ENCODE data around the gene TST. TPM values are rescaled to one million over a fixed set of nuclear protein-coding genes. Genes with fewer than 3 reads are reported as not detected.
"Not testable (repeated sequence)": the region's sequence is repeated elsewhere in the genome, so short reads cannot be mapped to it uniquely, and the experiment has no call there.

TST gene
- total and polyA plus RNA-seq, 5 donors from 2014 or later, result 1.4 to 3.3 (median 1.8) TPM; not detected in 1

DNA sequence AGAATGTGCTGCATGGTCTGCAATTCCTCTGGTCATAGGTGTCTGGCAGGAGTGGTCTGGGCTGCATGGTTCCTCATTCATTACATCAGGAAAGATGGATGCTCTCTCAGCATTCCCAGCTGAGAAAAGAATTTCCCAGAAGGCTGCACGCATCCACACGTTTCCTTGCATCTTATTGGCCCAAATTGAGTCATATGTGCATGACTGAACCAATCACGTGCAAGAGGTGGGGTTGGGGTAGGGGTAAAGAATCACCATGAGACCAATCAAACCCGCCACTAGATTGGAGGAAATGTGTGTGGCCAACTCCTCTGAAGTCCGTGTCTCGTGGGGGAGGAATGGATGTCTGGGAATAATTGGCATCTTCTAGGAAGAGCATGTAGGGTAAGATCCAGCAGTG is 28.8 kb downstream of the TST start:
- peaks cover 15% of the 10 kb centered on the region for H3K27me3 ChIP-seq (ENCODE audit: control insufficient read depth, insufficient read depth, low read length)
- DNase-seq (no peak), ATAC-seq (ENCODE audit: low read depth in 2 of 2) (no peak)
- H3K4me3 ChIP-seq (ENCODE audit: low read depth, low read length), result no peak overlapping the region
- H3K9me3 ChIP-seq (ENCODE audit: control insufficient read depth in 2 of 2, low read length in 2 of 2), result peaks cover 10 to 11% of the 10 kb centered on the region in 2 experiments
- no peaks in the 10 kb centered on the region for H3K4me1 ChIP-seq (ENCODE audit: control insufficient read depth, insufficient read depth, low read length, poor library complexity, severe bottlenecking)
- no peak overlapping the region for H3K27ac ChIP-seq (ENCODE audit: insufficient read depth, low read length, poor library complexity, severe bottlenecking)
- Mint-ChIP-seq H3K27ac (no peak overlapping the region), H3K9me3 (peaks cover 0 to 13% (median 6%) of the 10 kb centered on the region in 7 donors), H3K4me1 (no peaks in the 10 kb centered on the region), H3K36me3 (no peaks in the 10 kb centered on the region), H3K4me3 (no peak overlapping the region), H3K27me3 (peaks cover 53% of the 10 kb centered on the region)
- no peaks in the 10 kb centered on the region for H3K36me3 ChIP-seq (ENCODE audit: control insufficient read depth, insufficient read depth, low read length)

DNA sequence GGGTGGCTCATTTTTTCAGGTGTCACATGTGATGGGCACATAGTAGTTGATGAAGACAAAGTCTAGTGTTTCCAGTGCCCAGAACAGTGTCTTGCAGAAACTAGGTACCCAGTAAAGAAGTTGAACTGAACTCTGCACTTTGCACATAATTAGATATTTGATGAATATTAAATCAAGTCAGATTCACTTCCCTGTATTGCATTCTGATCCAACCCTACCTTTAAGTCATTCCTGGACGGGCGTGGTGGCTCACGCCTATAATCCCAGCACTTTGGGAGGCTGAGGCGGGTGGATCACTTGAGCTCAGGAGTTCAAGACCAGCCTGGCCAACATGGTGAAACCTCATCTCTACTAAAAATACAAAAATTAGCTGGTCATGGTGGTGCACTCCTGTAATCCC is 30.2 kb downstream of the TST start:
- H3K4me3 ChIP-seq (ENCODE audit: low read depth, low read length); H3K27ac Mint-ChIP-seq; DNase-seq; H3K4me1 Mint-ChIP-seq; H3K4me1 ChIP-seq (ENCODE audit: control insufficient read depth, insufficient read depth, low read length, poor library complexity, severe bottlenecking); H3K36me3 ChIP-seq (ENCODE audit: control insufficient read depth, insufficient read depth, low read length); H3K27ac ChIP-seq (ENCODE audit: insufficient read depth, low read length, poor library complexity, severe bottlenecking); H3K4me3 Mint-ChIP-seq; H3K36me3 Mint-ChIP-seq; ATAC-seq (ENCODE audit: low read depth in 2 of 2): not testable (repeated sequence)
- peaks cover 10 to 15% of the 10 kb centered on the region in 2 experiments for H3K9me3 ChIP-seq (ENCODE audit: control insufficient read depth in 2 of 2, low read length in 2 of 2)
- H3K27me3 ChIP-seq (ENCODE audit: control insufficient read depth, insufficient read depth, low read length), result peaks cover 15% of the 10 kb centered on the region
- peaks cover 0 to 16% (median 6%) of the 10 kb centered on the region in 7 donors for H3K9me3 Mint-ChIP-seq
- H3K27me3 Mint-ChIP-seq, result peaks cover 55% of the 10 kb centered on the region

DNA sequence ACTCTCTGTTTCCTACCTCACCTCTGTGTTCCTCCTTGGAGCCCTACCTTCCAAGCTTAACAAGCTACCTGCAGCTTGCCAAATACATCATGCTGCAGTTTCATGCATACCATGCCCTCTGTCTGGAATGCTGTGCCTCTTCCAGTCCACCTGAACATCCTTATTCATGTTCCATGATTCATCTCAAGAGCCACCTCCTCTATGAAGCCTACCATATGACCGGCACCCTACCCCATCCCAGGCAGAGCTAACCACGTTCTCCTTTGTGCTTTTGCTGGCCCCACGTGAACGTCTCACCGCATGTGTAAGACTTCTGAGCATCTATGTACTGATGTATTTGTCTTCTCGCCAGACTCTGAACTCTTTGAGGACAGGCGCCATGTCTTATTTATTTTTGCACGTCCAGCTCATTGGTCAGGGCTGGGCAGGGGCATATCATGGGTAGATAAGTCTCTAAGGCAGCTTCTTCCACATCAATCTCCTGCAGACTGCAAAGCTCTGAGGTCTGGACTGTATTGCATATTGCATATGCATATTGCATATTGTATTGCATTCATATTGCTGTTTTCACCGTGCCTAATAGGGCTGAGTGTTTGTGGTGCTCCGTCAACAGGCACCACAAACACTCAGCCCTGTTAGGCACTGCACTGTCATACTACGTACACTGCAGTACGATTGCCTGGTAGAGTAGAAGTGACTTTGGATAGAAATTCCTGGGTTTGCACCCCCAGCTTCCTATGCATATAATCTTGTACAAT is 31.0 kb downstream of the TST start:
- H3K4me1 Mint-ChIP-seq, result no peaks in the 10 kb centered on the region
- Histone ChIP-seq H3K27ac (ENCODE audit: insufficient read depth, low read length, poor library complexity, severe bottlenecking) (no peak overlapping the region), H3K9me3 (ENCODE audit: control insufficient read depth in 2 of 2, low read length in 2 of 2) (peaks cover 10 to 15% of the 10 kb centered on the region in 2 experiments), H3K4me3 (ENCODE audit: low read depth, low read length) (no peak overlapping the region), H3K4me1 (ENCODE audit: control insufficient read depth, insufficient read depth, low read length, poor library complexity, severe bottlenecking) (no peaks in the 10 kb centered on the region), H3K36me3 (ENCODE audit: control insufficient read depth, insufficient read depth, low read length) (no peaks in the 10 kb centered on the region), H3K27me3 (ENCODE audit: control insufficient read depth, insufficient read depth, low read length) (peaks cover 20% of the 10 kb centered on the region)
- no peak for ATAC-seq (ENCODE audit: low read depth in 2 of 2)
- H3K9me3 Mint-ChIP-seq, result peaks cover 0 to 16% (median 6%) of the 10 kb centered on the region in 7 donors
- peaks cover 48% of the 10 kb centered on the region for H3K27me3 Mint-ChIP-seq
- no peak for DNase-seq
- H3K4me3 Mint-ChIP-seq, result no peak overlapping the region
- H3K36me3 Mint-ChIP-seq, result no peaks in the 10 kb centered on the region
- peak overlapping the region in 1 of 3 donors; percentile 16 for H3K27ac Mint-ChIP-seq

DNA sequence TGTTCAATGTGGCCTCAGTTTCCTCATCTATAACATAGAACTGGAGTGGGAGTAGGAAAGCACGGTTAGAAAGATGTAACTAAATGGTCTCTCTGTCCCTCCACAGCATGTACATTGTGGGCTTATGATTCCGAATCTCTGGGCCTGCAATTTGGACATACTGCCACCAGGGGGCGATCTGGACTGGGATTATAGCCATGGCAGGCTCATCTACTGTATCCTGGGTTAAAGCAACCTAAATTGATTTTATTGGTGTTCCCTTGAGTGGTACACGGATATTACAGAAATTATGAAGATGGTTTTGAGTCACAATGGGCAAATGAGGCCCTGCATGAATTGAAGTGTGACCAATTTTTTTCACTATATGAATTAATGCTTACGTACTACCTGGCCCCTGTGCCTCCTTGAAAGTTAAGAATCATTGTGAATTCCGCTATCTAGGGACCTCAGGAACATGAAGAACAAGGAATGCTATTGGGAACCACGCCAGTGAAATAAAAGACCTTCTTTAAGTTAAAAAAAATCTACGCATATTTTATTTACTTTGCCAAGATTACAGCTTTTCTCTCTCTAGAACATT is 32.9 kb downstream of the TST start:
- no peaks in the 10 kb centered on the region for H3K36me3 Mint-ChIP-seq
- H3K36me3 ChIP-seq (ENCODE audit: control insufficient read depth, insufficient read depth, low read length), result no peaks in the 10 kb centered on the region

DNA sequence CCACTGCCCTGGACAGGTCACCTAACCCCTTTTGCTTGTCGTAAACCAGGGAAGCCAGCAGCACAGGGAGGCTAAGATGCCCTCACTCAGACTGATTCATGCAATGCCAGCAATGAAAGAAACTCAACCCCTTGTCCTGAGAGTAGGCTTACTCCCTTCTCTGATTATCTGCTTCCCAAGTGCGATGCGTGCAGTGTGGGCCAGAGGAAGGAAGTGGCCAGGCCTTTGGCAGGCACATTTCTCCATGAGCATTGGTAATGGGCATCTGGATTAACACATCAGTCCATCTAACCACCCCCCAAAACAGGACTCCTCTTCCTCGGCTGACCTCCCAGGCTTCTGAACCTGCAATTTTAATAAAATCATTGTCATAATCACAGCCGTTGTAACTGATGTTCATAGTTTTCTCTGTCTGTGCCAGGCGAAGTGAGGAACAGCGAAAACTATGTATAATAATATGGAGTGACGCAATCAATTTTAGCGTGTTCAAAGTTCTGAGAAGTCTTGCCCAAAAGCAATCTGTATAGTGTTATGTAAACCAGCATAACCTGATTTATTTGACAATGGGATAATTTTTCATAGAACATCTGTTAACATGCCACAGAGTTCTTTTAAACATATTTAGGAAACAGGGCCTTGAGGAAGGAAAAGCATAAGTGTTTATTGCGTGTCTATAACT is 33.9 kb downstream of the TST start:
- Histone ChIP-seq H3K27me3 (ENCODE audit: control insufficient read depth, insufficient read depth, low read length) (peaks cover 14% of the 10 kb centered on the region), H3K4me3 (ENCODE audit: low read depth, low read length) (no peak overlapping the region), H3K36me3 (ENCODE audit: control insufficient read depth, insufficient read depth, low read length) (no peaks in the 10 kb centered on the region), H3K27ac (ENCODE audit: insufficient read depth, low read length, poor library complexity, severe bottlenecking) (no peak overlapping the region), H3K4me1 (ENCODE audit: control insufficient read depth, insufficient read depth, low read length, poor library complexity, severe bottlenecking) (no peaks in the 10 kb centered on the region), H3K9me3 (ENCODE audit: control insufficient read depth in 2 of 2, low read length in 2 of 2) (peaks cover 10 to 15% of the 10 kb centered on the region in 2 experiments)
- Mint-ChIP-seq H3K27ac (no peak overlapping the region), H3K9me3 (peaks cover 0 to 16% (median 6%) of the 10 kb centered on the region in 7 donors), H3K27me3 (peaks cover 30% of the 10 kb centered on the region), H3K4me1 (no peaks in the 10 kb centered on the region), H3K36me3 (no peaks in the 10 kb centered on the region), H3K4me3 (no peak overlapping the region)
- DNase-seq (no peak), ATAC-seq (ENCODE audit: low read depth in 2 of 2) (no peak)

More for the DNA sequence above, 32.9 kb downstream of the TST start:
- peaks cover 0 to 16% (median 6%) of the 10 kb centered on the region in 7 donors for H3K9me3 Mint-ChIP-seq
- H3K4me1 Mint-ChIP-seq, result no peaks in the 10 kb centered on the region
- peaks cover 10 to 15% of the 10 kb centered on the region in 2 experiments for H3K9me3 ChIP-seq (ENCODE audit: control insufficient read depth in 2 of 2, low read length in 2 of 2)
- H3K27me3 ChIP-seq (ENCODE audit: control insufficient read depth, insufficient read depth, low read length), result peaks cover 20% of the 10 kb centered on the region
- no peak overlapping the region for H3K27ac Mint-ChIP-seq
- ATAC-seq (ENCODE audit: low read depth in 2 of 2) (no peak), DNase-seq (peak in 1 of 3 donors; percentile 46)
- no peak overlapping the region for H3K4me3 ChIP-seq (ENCODE audit: low read depth, low read length)
- peaks cover 37% of the 10 kb centered on the region for H3K27me3 Mint-ChIP-seq
- no peak overlapping the region for H3K4me3 Mint-ChIP-seq
- H3K27ac ChIP-seq (ENCODE audit: insufficient read depth, low read length, poor library complexity, severe bottlenecking), result no peak overlapping the region
- H3K4me1 ChIP-seq (ENCODE audit: control insufficient read depth, insufficient read depth, low read length, poor library complexity, severe bottlenecking), result no peaks in the 10 kb centered on the region

DNA sequence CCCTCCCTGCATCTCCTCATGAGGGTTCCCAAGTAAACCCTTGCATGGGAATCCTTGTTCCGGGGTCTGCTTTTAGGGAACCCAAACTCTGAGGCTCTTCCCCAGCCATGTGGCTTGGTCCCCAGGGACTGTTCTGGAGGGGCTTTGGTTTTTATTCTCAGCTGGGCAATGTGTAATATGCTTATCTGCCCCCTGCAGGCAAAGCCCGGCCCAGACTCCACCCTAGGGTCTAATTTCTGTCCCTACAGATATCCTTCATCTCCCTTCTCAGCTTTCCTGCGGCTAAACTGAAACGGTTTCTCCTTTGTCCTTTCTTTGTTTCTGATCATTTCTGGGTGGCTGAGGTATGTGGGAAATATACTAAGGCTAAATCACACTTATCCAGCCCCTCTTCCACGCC is 37.1 kb downstream of the TST start:
- Mint-ChIP-seq H3K27me3 (peaks cover 9% of the 10 kb centered on the region), H3K4me1 (peaks cover 0 to 11% (median 7%) of the 10 kb centered on the region in 4 donors), H3K36me3 (no peaks in the 10 kb centered on the region), H3K9me3 (peaks cover 0 to 16% (median 6%) of the 10 kb centered on the region in 7 donors), H3K4me3 (peak overlapping the region in 1 of 4 donors; percentile 68), H3K27ac (peak overlapping the region in 1 of 3 donors; percentile 29)
- no peaks in the 10 kb centered on the region for H3K36me3 ChIP-seq (ENCODE audit: control insufficient read depth, insufficient read depth, low read length)
- DNase-seq (no peak), ATAC-seq (ENCODE audit: low read depth in 2 of 2) (no peak)
- peaks cover 10 to 15% of the 10 kb centered on the region in 2 experiments for H3K9me3 ChIP-seq (ENCODE audit: control insufficient read depth in 2 of 2, low read length in 2 of 2)
- H3K4me1 ChIP-seq (ENCODE audit: control insufficient read depth, insufficient read depth, low read length, poor library complexity, severe bottlenecking), result peaks cover 7% of the 10 kb centered on the region
- H3K4me3 ChIP-seq (ENCODE audit: low read depth, low read length), result no peak overlapping the region
- no peak overlapping the region for H3K27ac ChIP-seq (ENCODE audit: insufficient read depth, low read length, poor library complexity, severe bottlenecking)
- H3K27me3 ChIP-seq (ENCODE audit: control insufficient read depth, insufficient read depth, low read length), result peaks cover 6% of the 10 kb centered on the region

DNA sequence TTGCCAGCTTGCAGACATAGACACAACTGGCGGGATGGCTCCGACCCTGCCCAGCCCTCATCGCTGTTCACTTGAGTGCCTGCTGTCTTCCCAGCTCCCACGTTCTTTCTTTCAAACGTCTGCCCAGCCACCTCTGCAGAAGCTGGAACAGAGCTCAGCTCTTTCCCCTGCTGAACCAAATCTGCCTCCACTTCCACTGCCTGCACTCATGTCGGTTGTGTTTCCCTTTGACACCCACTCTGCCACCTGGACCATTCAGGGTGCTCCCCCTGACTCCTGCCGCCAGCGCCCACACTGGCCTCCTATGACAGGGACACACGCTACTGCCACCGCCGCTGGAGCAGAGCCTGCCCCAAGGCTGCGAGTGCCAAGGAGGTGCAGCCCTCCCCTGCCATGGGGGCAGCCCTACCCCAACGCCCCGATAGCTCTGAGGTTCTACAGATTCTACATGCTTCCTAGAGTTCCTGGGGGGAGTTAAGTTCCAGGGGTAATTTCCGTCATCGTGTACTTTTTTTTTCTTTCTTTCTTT is 37.9 kb downstream of the TST start:
- Mint-ChIP-seq H3K36me3 (no peaks in the 10 kb centered on the region), H3K9me3 (peaks cover 0 to 13% (median 5%) of the 10 kb centered on the region in 7 donors), H3K4me3 (peak overlapping the region in 2 of 4 donors; percentile 55 to 81), H3K27me3 (peaks cover 14% of the 10 kb centered on the region), H3K4me1 (peaks cover 0 to 13% (median 8%) of the 10 kb centered on the region in 4 donors), H3K27ac (no peak overlapping the region)
- H3K36me3 ChIP-seq (ENCODE audit: control insufficient read depth, insufficient read depth, low read length), result no peaks in the 10 kb centered on the region
- H3K27me3 ChIP-seq (ENCODE audit: control insufficient read depth, insufficient read depth, low read length), result peaks cover 6% of the 10 kb centered on the region
- H3K9me3 ChIP-seq (ENCODE audit: control insufficient read depth in 2 of 2, low read length in 2 of 2), result peaks cover 9 to 12% of the 10 kb centered on the region in 2 experiments
- H3K4me1 ChIP-seq (ENCODE audit: control insufficient read depth, insufficient read depth, low read length, poor library complexity, severe bottlenecking), result peaks cover 7% of the 10 kb centered on the region
- DNase-seq (no peak), ATAC-seq (ENCODE audit: low read depth in 2 of 2) (no peak)
- no peak overlapping the region for H3K27ac ChIP-seq (ENCODE audit: insufficient read depth, low read length, poor library complexity, severe bottlenecking)
- no peak overlapping the region for H3K4me3 ChIP-seq (ENCODE audit: low read depth, low read length)

Measured in CD4-positive, CD25-positive, alpha-beta regulatory T cell (primary cell).